ENCODE measurements around the gene MFSD2B.

MFSD2B gene

GRCh38 chr2:24051833-24052232, 41.9 kb downstream of the MFSD2B start:
- no peak for DNase-seq

- no peak for DNase-seq
These were observed 43.1 kb downstream of the MFSD2B start for GRCh38 chr2:24052951-24053350.

GRCh38 chr2:24054366-24055010, 44.6 kb downstream of the MFSD2B start:
- DNase-seq, result no peak

GRCh38 chr2:24055750-24056149, 45.9 kb downstream of the MFSD2B start:
- no peak for DNase-seq

- DNase-seq, result no peak
These were observed 48.8 kb downstream of the MFSD2B start for GRCh38 chr2:24058564-24059271.

GRCh38 chr2:24065341-24065740, 55.5 kb downstream of the MFSD2B start:
- DNase-seq, result no peak

GRCh38 chr2:24072259-24072658, 62.4 kb downstream of the MFSD2B start:
- DNase-seq, result no peak

GRCh38 chr2:24073816-24074215, 63.9 kb downstream of the MFSD2B start:
- DNase-seq, result no peak

- DNase-seq, result no peak
These were observed 65.4 kb downstream of the MFSD2B start for GRCh38 chr2:24075259-24075658.
